Central memory CD4-positive, alpha-beta T cell (primary cell): ENCODE results near the gene TCF7.

Experiments used
- DNase-seq: peaks from one replicate; pipeline ENCODE4 v3.0.0; 2022
- total RNA-seq, 3 experiments: gene quantifications; one replicate each; lab custom pipeline; 2026; lab: John Stamatoyannopoulos, UW

The TCF7 gene
- total RNA-seq: 51.6 to 617 (median 413) reads per million in 3 experiments

DNA sequence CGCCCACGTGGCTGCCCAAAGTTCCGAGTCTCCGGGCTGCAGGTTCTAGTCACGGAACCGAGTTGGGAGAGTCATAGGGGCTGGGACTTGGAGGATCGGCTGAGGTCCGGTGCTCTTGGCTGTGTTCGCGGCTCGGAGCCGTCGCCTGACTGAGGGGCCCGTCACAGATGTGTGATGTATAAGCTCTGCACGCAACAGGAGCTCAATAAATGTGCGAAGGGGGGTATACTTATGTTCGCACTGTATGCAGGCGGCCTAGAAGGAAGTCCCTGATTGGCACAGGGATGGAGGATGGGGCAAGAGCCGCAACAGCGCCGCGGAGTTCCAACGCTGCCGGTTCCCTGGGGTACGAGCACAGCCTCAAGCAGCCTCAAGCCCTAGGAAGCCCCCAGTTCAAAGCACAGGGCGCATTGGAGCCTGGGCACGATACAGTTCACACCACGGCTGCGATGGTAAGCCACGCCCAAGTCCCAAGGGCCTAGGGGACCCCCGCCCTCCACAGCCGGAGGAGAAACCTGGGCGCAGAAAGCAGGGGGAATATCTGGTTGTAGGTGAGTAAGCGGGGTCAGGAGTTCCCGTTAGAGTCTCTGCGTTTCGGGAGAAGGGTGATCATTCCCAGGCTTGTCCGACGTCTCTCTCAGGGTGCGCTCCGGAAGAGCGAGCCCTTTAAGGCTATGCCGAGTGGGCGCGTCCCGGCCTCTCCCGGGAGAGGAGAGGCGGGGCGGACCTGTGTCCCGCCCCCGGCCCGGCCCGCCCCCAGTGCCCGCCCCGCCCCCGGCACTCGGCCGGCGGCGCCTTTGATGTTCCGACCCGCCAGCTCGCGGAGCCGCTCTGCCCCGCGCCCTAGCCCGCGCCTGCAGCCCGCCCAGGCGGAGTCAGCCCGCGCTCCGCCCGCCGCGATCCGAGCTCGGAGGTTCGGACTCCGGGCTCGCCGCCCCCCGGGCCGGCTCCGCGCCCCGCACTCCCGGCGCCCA is at the start of gene TCF7:
TSS of gene TCF7 (plus strand) at position 780 of the 974 bp plus-strand sequence. CDS start 226 bp downstream, outside the sequence.
- peak; percentile 74 for DNase-seq

GRCh38 chr5:134069553-134069952 is 44.9 kb upstream of the TCF7 start:
- no peak for DNase-seq

DNA sequence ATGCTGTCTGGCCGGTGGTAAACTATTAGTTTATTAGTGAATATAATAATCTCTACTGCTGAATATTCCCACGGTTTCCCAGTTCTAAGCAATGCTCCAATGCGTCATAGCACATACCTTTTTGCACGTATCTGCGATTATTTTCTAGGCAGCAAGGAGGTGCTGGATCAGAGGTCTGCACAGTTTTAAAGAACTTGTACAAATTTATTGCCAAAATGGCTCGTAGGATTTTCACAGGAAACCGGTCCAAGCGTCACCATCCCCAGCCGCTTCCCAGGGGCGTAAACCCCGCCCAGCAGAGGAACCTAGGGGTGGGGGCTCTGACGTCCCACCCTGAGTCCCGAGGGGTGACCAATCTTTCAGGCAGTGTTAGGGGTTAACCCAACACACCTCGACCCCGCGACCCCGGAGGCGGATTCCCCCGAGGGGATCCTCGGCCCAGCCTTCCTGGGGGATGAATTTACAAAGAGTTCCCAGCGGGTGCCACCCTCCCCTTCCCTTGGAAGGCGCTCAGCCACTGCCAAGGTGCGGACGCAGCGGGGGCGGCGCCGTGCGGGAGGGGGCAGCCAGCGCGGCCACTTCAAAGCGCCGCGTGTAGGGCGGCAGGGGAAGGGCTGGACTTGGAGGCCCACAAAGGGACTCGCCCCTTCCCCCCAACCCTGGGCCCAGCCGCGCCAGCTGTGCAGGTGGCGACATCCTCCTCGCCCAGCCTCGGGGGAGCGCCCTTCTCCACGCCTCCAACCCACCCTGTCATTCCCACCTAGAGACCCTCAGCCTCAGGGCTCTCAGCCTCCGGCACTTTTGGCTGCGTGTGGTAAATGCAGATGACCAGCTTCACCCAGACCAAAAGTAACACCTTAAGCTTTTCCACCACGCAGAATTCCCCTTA is 43.5 kb upstream of the TCF7 start:
- DNase-seq: no peak

- DNase-seq: no peak
Observed at GRCh38 chr5:134071614-134072207, 42.8 kb upstream of the TCF7 start.

DNA sequence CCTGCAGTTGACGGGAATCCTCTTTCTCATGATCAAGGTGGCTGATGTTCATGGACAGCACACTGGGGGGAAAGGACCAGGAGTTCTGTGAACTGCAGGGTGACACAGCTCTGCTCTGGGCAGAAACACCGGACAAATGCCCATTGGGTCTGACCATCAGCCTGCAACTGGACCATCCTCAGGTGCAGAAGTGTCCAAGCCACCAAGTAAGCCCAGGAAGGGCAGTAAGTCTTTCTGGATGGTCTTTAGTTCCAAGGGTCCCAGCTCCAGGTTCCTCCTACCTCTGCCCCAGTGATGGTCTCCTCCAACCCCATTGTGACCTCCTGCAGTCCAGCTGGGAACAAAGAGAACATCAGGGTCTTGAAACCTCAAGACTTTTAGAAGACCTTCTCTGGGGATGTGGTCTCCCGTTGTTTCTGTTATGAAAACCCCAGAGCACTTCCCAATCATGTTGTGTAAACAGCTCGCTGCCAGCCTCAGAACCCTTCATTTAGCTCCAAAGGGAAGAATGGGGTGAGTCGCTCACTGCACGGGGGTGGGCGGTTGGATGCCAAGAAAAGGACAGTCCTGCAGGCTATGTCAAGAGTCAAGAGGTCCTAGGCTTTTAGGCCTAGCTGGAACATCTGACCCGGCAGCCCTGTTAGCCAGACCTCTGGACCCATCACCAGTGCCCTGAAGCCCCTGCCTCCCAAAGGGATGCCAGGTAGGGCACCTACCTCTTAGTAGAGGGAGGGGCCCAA is 41.8 kb upstream of the TCF7 start:
- DNase-seq: no peak

DNA sequence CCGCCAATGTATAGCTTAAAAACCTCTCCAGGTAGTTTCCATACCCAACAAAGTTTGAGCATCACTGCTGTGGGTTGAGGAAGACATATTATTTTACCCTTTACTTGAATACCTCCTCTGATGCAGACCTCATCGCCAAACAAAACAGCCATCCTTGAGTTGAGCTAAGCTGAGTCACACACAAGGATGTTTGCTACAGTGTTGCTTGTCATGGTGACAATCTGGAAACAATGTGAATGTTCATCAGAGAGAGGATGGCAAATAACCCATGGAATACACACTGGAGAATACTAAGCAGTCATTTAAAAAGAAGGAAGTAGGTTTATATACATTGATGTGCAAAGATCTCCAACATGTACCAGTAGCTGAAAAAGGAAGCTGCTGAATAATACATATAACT is 41.1 kb upstream of the TCF7 start:
- no peak for DNase-seq

- no peak for DNase-seq
Observed at GRCh38 chr5:134075102-134075501, 39.4 kb upstream of the TCF7 start.

- no peak for DNase-seq
Observed at GRCh38 chr5:134077926-134078580, 36.4 kb upstream of the TCF7 start.

DNA sequence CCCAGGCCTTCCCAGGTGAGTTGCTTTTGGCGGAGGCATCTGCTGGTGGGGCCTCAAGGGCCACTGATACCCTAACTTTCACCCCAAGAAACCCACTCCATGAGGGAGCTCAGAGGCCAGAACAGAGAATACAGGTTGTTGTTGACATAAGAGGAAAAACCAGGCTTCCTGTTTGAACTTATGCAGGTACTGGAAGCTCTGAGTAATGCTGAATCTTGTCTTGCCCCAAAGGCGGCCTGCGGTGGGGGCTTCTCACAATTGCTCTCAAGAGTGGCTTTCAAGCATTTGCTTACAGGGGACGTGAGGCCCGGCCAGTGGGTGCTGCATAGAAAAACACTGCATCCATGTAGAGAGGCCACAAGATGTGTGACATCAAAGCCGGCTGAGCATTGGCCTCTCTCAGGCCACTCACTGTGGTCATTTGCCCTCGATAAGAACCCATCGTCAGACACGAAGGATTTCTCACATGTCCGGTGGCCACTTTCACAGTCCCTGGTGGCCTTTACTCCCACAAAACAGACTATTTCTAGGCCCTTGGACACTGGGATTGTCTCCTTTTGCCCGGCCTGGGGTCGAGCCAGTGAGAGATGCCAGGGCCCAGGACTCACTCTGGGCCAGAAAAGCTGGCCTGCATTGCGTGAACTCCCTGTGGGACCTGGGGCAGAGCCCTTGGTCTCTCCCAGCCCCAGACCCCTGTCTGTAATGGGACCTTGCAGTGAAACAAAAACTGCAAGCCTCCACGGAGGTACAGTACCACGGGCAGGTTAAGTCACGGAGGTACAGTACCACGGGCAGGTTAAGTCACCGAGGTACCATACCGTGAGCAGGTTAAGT is 34.5 kb upstream of the TCF7 start:
- peak; percentile 45 for DNase-seq

- DNase-seq: no peak
Observed at GRCh38 chr5:134082264-134082992, 32.1 kb upstream of the TCF7 start.

GRCh38 chr5:134083517-134083916 is 31.0 kb upstream of the TCF7 start:
- no peak for DNase-seq

DNA sequence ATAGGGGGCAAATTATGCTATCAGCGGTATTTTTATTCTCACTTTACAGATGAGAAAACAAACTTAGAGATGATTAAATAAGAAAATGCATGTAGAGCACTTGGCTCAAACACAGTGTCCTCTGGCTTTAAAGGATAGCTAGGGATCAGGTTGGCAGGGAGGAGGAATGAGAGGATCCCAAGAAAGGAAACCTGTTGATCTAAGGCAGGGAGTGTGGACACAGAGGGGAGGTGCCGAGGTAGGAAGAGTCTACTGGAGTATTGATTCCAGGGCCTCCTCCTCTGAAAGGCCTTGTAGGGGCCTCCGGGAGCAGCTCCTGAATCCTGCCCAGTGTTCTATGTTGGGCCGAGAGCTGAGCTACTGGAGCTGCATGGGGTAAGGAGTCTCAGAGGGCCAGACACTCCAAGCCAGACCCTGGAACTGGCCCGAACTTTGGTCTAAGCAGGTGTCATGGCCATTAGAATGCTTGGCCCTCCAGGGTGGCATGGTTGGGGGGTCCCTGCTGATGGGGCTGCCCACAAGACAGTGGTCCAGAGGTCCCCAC is 30.4 kb upstream of the TCF7 start:
- DNase-seq: no peak

DNA sequence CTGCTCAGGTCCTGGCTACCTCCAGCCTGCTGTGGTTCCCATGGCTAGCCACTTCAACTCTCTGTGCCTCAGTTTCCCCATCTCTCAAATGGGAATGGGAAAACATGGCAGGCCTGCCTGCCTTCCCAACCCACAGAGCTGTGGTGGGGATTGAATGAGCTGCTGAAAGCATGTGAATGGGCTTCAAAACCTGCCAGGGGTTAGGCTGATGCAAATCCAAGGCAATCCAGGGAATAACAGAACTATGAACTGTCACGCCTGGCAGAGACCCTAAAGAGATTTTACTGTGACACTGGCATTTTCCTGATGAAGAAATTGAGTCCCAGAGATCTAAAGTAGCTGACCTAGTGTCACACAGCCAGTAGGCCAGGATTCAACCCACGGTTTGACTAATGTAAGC is 29.9 kb upstream of the TCF7 start:
- no peak for DNase-seq

- DNase-seq: no peak
Observed at GRCh38 chr5:134085411-134085810, 29.1 kb upstream of the TCF7 start.

- no peak for DNase-seq
Observed at GRCh38 chr5:134086225-134086942, 28.1 kb upstream of the TCF7 start.

- DNase-seq: peak; percentile 88
Observed at GRCh38 chr5:134086943-134087305, 27.6 kb upstream of the TCF7 start.

- DNase-seq: no peak
Observed at GRCh38 chr5:134088291-134088690, 26.2 kb upstream of the TCF7 start.

GRCh38 chr5:134088994-134089560 is 25.4 kb upstream of the TCF7 start:
- no peak for DNase-seq

DNA sequence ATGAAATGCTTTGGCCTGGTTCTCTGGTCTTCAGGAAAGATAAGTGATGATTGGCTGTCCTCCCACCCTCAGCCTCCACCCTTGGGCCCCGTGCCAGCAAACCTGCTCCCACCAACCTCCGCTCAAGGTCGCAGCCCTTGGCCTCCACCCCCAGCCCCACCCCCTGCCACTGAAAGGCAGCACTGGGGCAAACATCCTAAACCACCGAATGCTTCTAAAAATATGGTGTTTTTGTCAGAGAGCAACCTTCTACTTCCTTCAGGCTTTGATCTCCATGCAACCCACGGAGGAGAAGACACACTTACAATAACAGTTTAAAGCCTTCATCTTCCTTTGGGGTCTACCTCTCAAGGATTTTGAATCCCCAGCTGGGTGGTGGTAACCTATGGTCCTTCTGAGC is 24.0 kb upstream of the TCF7 start:
- no peak for DNase-seq
